WTC11 (cell line): Measurements from ENCODE around the gene JSRP1. TPM values are rescaled to one million over a fixed set of nuclear protein-coding genes. Genes with fewer than 3 reads are reported as not detected.

Experiments used
- ATAC-seq: fragments of 200-7000 bp; cut with Tn5 transposase; 2 replicates; pipeline ENCODE4 v1.10.0; 2021; ENCODE audit warnings: mild to moderate bottlenecking, moderate library complexity
- CTCF ChIA-PET: fragments of 300-600 bp; sonication (Branson Sonifier 250); formaldehyde crosslinking; loops from one replicate; lab custom pipeline; 2021; ENCODE audit warnings: antibody characterized with exemption; lab: Charles Lee
- POLR2A ChIA-PET: fragments of 350-600 bp; sonication (Branson Sonifier 250); formaldehyde crosslinking; loops from one replicate; lab custom pipeline; 2021; ENCODE audit warnings: antibody characterized with exemption; lab: Charles Lee
- DNase-seq: peaks from one replicate; pipeline ENCODE4 v3.0.0; 2021; ENCODE audit warnings: low spot score
- H3K27ac Mint-ChIP-seq: 2 replicates; pipeline ENCODE4 v1.8.0; 2021; ENCODE audit warnings: mixed read lengths
- H3K27me3 Mint-ChIP-seq: 2 replicates; pipeline ENCODE4 v1.8.0; 2021; ENCODE audit warnings: low read depth, mild to moderate bottlenecking, moderate library complexity, mixed read lengths
- H3K36me3 Mint-ChIP-seq: 2 replicates; pipeline ENCODE4 v1.8.0; 2021; ENCODE audit warnings: mixed read lengths
- H3K4me1 Mint-ChIP-seq: 2 replicates; pipeline ENCODE4 v1.8.0; 2022; ENCODE audit warnings: mixed read lengths
- H3K4me3 Mint-ChIP-seq: 2 replicates; pipeline ENCODE4 v1.8.0; 2021; ENCODE audit warnings: mild to moderate bottlenecking, moderate library complexity, mixed read lengths
- H3K9me3 Mint-ChIP-seq: 2 replicates; pipeline ENCODE4 v1.8.0; 2021; ENCODE audit warnings: mixed read lengths
- ATF6 ChIP-seq: sonication (generic); formaldehyde crosslinking; IDR thresholded peaks from 2 replicates; pipeline ENCODE4 v1.8.1; 2023; ENCODE audit warnings: mild to moderate bottlenecking, missing genetic modification reagents
- CREB1 ChIP-seq: sonication (generic); formaldehyde crosslinking; IDR thresholded peaks from 2 replicates; pipeline ENCODE4 v1.8.0; 2023; ENCODE audit warnings: mild to moderate bottlenecking, missing genetic modification reagents
- CREM ChIP-seq: sonication (generic); formaldehyde crosslinking; IDR thresholded peaks from 2 replicates; pipeline ENCODE4 v1.8.1; 2022; ENCODE audit warnings: mild to moderate bottlenecking, missing genetic modification reagents, moderate library complexity
- EMX1 ChIP-seq: fragments of 250-450 bp; sonication (Bioruptor Pico); IDR thresholded peaks from 2 replicates; pipeline ENCODE4 v1.8.0; 2021; ENCODE audit warnings: mild to moderate bottlenecking
- ETV6 ChIP-seq: sonication (generic); formaldehyde crosslinking; IDR thresholded peaks from 2 replicates; pipeline ENCODE4 v1.8.1; 2022; ENCODE audit warnings: mild to moderate bottlenecking, missing genetic modification reagents
- FOXK1 ChIP-seq: sonication (generic); formaldehyde crosslinking; IDR thresholded peaks from 2 replicates; pipeline ENCODE4 v1.8.0; 2022; ENCODE audit warnings: mild to moderate bottlenecking, moderate library complexity, missing genetic modification reagents
- FOXP1 ChIP-seq: sonication (generic); formaldehyde crosslinking; IDR thresholded peaks from 2 replicates; pipeline ENCODE4 v1.8.0; 2022; ENCODE audit warnings: missing genetic modification reagents, mild to moderate bottlenecking, moderate library complexity, borderline replicate concordance
- IRF2 ChIP-seq: sonication (generic); formaldehyde crosslinking; IDR thresholded peaks from 2 replicates; pipeline ENCODE4 v1.8.0; 2022; ENCODE audit warnings: low read depth, missing genetic modification reagents, borderline replicate concordance
- JAZF1 ChIP-seq: fragments of 250-450 bp; sonication (Bioruptor Pico); IDR thresholded peaks from 2 replicates; pipeline ENCODE4 v1.9.0; 2021; ENCODE audit warnings: moderate library complexity, mild to moderate bottlenecking, inconsistent platforms
- NR1H2 ChIP-seq: sonication (generic); formaldehyde crosslinking; IDR thresholded peaks from 2 replicates; pipeline ENCODE4 v1.9.0; 2021; ENCODE audit warnings: mild to moderate bottlenecking, moderate library complexity, missing genetic modification reagents
- NR2C2 ChIP-seq: sonication (generic); formaldehyde crosslinking; IDR thresholded peaks from 2 replicates; pipeline ENCODE4 v1.8.0; 2022; ENCODE audit warnings: mild to moderate bottlenecking, missing genetic modification reagents
- OVOL2 ChIP-seq: fragments of 250-450 bp; sonication (Bioruptor Pico); IDR thresholded peaks from 2 replicates; pipeline ENCODE4 v1.9.0; 2021; ENCODE audit warnings: mild to moderate bottlenecking, borderline replicate concordance
- PRDM15 ChIP-seq: sonication (generic); formaldehyde crosslinking; IDR thresholded peaks from 2 replicates; pipeline ENCODE4 v1.8.0; 2022; ENCODE audit warnings: missing genetic modification reagents
- PRRX2 ChIP-seq: fragments of 250-450 bp; sonication (Bioruptor Pico); IDR thresholded peaks from 2 replicates; pipeline ENCODE4 v1.8.0; 2021; ENCODE audit warnings: mild to moderate bottlenecking
- RELA ChIP-seq: sonication (generic); formaldehyde crosslinking; IDR thresholded peaks from 2 replicates; pipeline ENCODE4 v1.8.1; 2022; ENCODE audit warnings: missing genetic modification reagents, mild to moderate bottlenecking, borderline replicate concordance
- SMAD3 ChIP-seq: sonication (generic); formaldehyde crosslinking; IDR thresholded peaks from 2 replicates; pipeline ENCODE4 v1.8.0; 2022; ENCODE audit warnings: missing genetic modification reagents, mild to moderate bottlenecking, borderline replicate concordance
- ZNF121 ChIP-seq: sonication (generic); formaldehyde crosslinking; IDR thresholded peaks from 2 replicates; pipeline ENCODE4 v1.8.0; 2023; ENCODE audit warnings: missing genetic modification reagents
- ZNF232 ChIP-seq: sonication (generic); formaldehyde crosslinking; IDR thresholded peaks from 2 replicates; pipeline ENCODE4 v1.8.0; 2022; ENCODE audit warnings: mild to moderate bottlenecking, missing genetic modification reagents
- ZNF416 ChIP-seq: fragments of 250-450 bp; sonication (Bioruptor Pico); IDR thresholded peaks from 2 replicates; pipeline ENCODE4 v1.9.0; 2021; ENCODE audit warnings: mild to moderate bottlenecking, inconsistent platforms
- ZNF423 ChIP-seq: fragments of 250-450 bp; sonication (Bioruptor Pico); IDR thresholded peaks from 2 replicates; pipeline ENCODE4 v2.1.2; 2022; ENCODE audit warnings: mild to moderate bottlenecking, moderate library complexity
- ZNF425 ChIP-seq: fragments of 250-450 bp; sonication (Bioruptor Pico); conservative IDR thresholded peaks from 2 replicates; pipeline ENCODE4 v1.9.0; 2021; ENCODE audit warnings: mild to moderate bottlenecking
- total RNA-seq: library from RNA; stranded (reverse); gene quantifications from 3 replicates; pipeline ENCODE4 v1.2.3, GENCODE V29; 2021
- TF ChIP-seq, protein P1 (sequence below): fragments of 200-600 bp; IDR thresholded peaks from 2 replicates; pipeline ENCODE4 v1.8.0; 2022; ENCODE audit warnings: antibody characterized with exemption
- TF ChIP-seq, protein P2 (sequence below): fragments of 250-450 bp; sonication (Bioruptor Pico); IDR thresholded peaks from 2 replicates; pipeline ENCODE4 v1.9.0; 2021; ENCODE audit warnings: mild to moderate bottlenecking
- TF ChIP-seq, protein P3 (sequence below): sonication (generic); formaldehyde crosslinking; IDR thresholded peaks from 2 replicates; pipeline ENCODE4 v1.8.1; 2022; ENCODE audit warnings: mild to moderate bottlenecking, missing genetic modification reagents, moderate library complexity, borderline replicate concordance
- TF ChIP-seq, protein P4 (sequence below): sonication (generic); formaldehyde crosslinking; IDR thresholded peaks from 2 replicates; pipeline ENCODE4 v1.8.0; 2022; ENCODE audit warnings: mild to moderate bottlenecking, missing genetic modification reagents

Gene JSRP1
- total RNA-seq, 1 experiment from 2014 or later = 0.33 TPM

DNA sequence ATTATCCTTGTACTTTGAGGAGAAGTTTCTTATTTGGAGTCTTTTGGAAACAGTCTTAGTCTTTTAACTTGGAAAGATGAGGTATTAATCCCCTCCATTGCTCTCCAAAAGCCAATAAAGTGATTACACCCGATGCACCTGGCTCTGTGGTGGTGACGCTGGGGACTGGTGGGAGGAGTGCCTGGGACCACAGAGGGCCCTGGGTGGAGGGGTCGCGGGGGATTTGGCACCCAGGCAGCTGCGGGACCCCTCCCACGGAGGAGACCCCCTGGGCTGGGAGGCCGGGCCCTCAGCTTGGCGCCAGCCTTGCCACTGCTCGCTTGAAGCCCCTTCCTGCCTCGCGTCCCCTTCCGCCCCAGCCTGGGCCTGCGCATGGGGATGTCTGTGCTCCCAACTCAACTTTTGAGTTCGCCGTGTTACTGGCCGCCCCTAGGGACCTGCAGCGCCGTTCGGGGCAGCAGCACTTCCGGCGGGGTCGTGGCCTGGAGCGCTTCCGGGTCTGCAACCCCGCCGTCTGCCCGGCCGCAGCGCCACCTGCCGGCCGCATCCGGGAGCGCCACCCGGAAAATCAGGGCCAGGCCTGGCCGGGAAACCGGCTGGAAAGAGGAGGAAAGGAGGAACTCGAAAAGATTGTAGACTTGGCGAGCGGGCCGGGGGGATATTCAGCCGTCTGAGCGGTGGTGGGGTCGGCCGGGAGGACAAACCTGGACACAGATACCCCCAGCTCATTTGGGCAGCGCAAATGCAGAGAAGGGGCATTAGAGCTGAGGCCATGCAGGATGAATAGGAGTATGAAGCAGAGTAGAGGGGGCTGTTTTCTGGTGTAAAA, 17.4 kb upstream of the JSRP1 start:
- H3K36me3 Mint-ChIP-seq = peaks cover 8% of the 10 kb centered on the region
- ATAC-seq = peak; percentile 61
- H3K9me3 Mint-ChIP-seq = no peaks in the 10 kb centered on the region
- ChIA-PET CTCF (interaction anchor here (0.5 to 3.0 kb wide), 11 partner anchors 12 to 127 kb away, joined by 3 to 42 read pairs (median 9); no protein-coding TSS in a partner anchor), POLR2A (no interaction called here)
- H3K4me3 Mint-ChIP-seq = peak overlapping the region; percentile 59
- peak overlapping the region; percentile 98 for H3K27ac Mint-ChIP-seq
- H3K4me1 Mint-ChIP-seq = peaks cover 23% of the 10 kb centered on the region
- peak; percentile 89 for DNase-seq
- H3K27me3 Mint-ChIP-seq = no peaks in the 10 kb centered on the region; the same call in 1 of the 2 replicates
- peak; percentile 70; the same call in 1 of the 2 replicates for TF ChIP-seq FOXK1 (CRISPR knock-in tag)
- no peak for TF ChIP-seq ZNF416 (CRISPR knock-in tag)
- no peak for TF ChIP-seq PRRX2 (CRISPR knock-in tag)
- TF ChIP-seq IRF2 (CRISPR knock-in tag) = no peak
- no peak for TF ChIP-seq NR1H2 (CRISPR knock-in tag)
- TF ChIP-seq EMX1 (CRISPR knock-in tag) = peak; percentile 76; the same call in 1 of the 2 replicates
- TF ChIP-seq, protein P1, sequence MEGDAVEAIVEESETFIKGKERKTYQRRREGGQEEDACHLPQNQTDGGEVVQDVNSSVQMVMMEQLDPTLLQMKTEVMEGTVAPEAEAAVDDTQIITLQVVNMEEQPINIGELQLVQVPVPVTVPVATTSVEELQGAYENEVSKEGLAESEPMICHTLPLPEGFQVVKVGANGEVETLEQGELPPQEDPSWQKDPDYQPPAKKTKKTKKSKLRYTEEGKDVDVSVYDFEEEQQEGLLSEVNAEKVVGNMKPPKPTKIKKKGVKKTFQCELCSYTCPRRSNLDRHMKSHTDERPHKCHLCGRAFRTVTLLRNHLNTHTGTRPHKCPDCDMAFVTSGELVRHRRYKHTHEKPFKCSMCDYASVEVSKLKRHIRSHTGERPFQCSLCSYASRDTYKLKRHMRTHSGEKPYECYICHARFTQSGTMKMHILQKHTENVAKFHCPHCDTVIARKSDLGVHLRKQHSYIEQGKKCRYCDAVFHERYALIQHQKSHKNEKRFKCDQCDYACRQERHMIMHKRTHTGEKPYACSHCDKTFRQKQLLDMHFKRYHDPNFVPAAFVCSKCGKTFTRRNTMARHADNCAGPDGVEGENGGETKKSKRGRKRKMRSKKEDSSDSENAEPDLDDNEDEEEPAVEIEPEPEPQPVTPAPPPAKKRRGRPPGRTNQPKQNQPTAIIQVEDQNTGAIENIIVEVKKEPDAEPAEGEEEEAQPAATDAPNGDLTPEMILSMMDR = peak; percentile 95
- no peak; the same call in 1 of the 2 replicates for TF ChIP-seq CREM (CRISPR knock-in tag)
- TF ChIP-seq ZNF423 (CRISPR knock-in tag) = no peak
- TF ChIP-seq OVOL2 (CRISPR knock-in tag) = no peak
- no peak for TF ChIP-seq JAZF1
- 0 out of 2 replicates have a peak, but pooled peaks have one; percentile 78 for TF ChIP-seq ATF6 (CRISPR knock-in tag)
- no peak for TF ChIP-seq ZNF121 (CRISPR knock-in tag)
- peak; percentile 77 for TF ChIP-seq ETV6 (CRISPR knock-in tag)
- no peak for TF ChIP-seq SMAD3 (CRISPR knock-in tag)
- peak; percentile 94 for TF ChIP-seq NR2C2
- TF ChIP-seq ZNF232 (CRISPR knock-in tag) = 0 out of 2 replicates have a peak, but pooled peaks have one; percentile 32
- TF ChIP-seq, protein P2, sequence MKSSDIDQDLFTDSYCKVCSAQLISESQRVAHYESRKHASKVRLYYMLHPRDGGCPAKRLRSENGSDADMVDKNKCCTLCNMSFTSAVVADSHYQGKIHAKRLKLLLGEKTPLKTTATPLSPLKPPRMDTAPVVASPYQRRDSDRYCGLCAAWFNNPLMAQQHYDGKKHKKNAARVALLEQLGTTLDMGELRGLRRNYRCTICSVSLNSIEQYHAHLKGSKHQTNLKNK (CRISPR knock-in tag) = no peak
- no peak for TF ChIP-seq FOXP1
- TF ChIP-seq, protein P3, sequence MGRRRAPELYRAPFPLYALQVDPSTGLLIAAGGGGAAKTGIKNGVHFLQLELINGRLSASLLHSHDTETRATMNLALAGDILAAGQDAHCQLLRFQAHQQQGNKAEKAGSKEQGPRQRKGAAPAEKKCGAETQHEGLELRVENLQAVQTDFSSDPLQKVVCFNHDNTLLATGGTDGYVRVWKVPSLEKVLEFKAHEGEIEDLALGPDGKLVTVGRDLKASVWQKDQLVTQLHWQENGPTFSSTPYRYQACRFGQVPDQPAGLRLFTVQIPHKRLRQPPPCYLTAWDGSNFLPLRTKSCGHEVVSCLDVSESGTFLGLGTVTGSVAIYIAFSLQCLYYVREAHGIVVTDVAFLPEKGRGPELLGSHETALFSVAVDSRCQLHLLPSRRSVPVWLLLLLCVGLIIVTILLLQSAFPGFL (CRISPR knock-in tag) = peak; percentile 34; the same call in 1 of the 2 replicates
- TF ChIP-seq, protein P4, sequence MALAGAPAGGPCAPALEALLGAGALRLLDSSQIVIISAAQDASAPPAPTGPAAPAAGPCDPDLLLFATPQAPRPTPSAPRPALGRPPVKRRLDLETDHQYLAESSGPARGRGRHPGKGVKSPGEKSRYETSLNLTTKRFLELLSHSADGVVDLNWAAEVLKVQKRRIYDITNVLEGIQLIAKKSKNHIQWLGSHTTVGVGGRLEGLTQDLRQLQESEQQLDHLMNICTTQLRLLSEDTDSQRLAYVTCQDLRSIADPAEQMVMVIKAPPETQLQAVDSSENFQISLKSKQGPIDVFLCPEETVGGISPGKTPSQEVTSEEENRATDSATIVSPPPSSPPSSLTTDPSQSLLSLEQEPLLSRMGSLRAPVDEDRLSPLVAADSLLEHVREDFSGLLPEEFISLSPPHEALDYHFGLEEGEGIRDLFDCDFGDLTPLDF (CRISPR knock-in tag) = no peak
- TF ChIP-seq ZNF425 (CRISPR knock-in tag) = no peak
- no peak for TF ChIP-seq PRDM15 (CRISPR knock-in tag)
- no peak; the same call in 1 of the 2 replicates for TF ChIP-seq CREB1 (CRISPR knock-in tag)
- no peak for TF ChIP-seq RELA (CRISPR knock-in tag)
